Measurements from ENCODE around the gene ST7.

DNA sequence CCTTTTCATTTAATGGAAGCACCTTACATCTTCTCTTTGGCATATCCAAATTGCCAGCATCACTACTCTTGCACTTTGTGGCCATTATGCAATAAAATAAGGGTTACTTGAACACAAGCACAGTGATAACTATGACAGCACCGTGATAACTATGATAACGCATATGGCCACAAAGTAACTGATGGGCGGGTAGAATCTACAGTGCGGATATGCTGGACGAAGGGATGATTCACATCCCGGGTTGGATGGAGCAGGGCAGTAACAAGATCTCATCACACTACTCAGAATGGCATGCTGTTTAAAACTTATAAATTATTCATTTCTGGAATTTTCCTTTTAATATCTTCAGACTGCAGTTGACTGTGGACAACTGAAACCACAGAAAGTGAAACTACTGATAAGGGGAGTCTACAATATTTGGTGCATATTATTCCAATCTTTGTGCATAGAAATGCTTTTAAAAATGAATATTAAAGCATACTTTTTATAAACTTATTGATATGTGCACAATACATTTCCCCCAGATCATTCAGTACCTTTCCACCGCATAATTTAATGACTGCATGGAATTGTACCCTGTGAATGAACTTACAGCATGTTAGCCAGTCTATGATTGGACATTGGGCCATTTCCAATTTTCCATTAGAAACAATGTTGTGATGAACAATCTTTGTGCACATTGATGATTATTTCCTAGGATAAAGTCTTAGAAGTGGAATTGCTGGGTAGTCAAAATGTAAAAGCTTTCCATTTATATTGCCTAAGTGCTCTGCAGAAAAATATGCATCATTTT is 233.1 kb downstream of the ST7 start:
- TF ChIP-seq CTCF (IDR thresholded peaks at IDR 0.05) (no peak), NFATC4 (CRISPR knock-in tag; IDR thresholded peaks at IDR 0.05) (no peak), ARID4B (CRISPR knock-in tag; IDR thresholded peaks at IDR 0.05; ENCODE audit: borderline replicate concordance) (no peak), ZNF317 (CRISPR knock-in tag; IDR thresholded peaks at IDR 0.05; ENCODE audit: borderline replicate concordance, low read depth) (no peak)
- TF ChIP-seq, protein P1, sequence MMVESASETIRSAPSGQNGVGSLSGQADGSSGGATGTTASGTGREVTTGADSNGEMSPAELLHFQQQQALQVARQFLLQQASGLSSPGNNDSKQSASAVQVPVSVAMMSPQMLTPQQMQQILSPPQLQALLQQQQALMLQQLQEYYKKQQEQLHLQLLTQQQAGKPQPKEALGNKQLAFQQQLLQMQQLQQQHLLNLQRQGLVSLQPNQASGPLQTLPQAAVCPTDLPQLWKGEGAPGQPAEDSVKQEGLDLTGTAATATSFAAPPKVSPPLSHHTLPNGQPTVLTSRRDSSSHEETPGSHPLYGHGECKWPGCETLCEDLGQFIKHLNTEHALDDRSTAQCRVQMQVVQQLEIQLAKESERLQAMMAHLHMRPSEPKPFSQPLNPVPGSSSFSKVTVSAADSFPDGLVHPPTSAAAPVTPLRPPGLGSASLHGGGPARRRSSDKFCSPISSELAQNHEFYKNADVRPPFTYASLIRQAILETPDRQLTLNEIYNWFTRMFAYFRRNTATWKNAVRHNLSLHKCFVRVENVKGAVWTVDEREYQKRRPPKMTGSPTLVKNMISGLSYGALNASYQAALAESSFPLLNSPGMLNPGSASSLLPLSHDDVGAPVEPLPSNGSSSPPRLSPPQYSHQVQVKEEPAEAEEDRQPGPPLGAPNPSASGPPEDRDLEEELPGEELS (CRISPR knock-in tag; IDR thresholded peaks at IDR 0.05): no peak

Data from WTC11 (cell line).